Gastrocnemius medialis (tissue), 4 donors: ENCODE results near the gene PDLIM1. TPM values are rescaled to one million over a fixed set of nuclear protein-coding genes. Genes with fewer than 3 reads are reported as not detected.

Source experiments
- ATAC-seq, 2 donors: fragments of 150-250 bp; one replicate each; pipeline ENCODE4 v1.9.1; 2016
- DNase-seq, 2 donors: peaks; one replicate each; pipeline ENCODE4 v3.0.0-alpha.2; 2019
- H3K27ac ChIP-seq, 4 donors: fragments of 200-600 bp; sonication (generic); 1 replicate in 1 of 4; 2 replicates in 3 of 4; pipeline ENCODE4 v1.5.1; 2016 to 2018; ENCODE audit warnings: mild to moderate bottlenecking in 2 of 4, moderate library complexity in 1 of 4
- H3K27me3 ChIP-seq, 3 donors: fragments of 200-600 bp; sonication (generic) in 2 of 3; 1 replicate in 1 of 3; 2 replicates in 2 of 3; pipeline versions ENCODE4 v1.5.1 to v1.6.0; 2016 to 2019; ENCODE audit warnings: mild to moderate bottlenecking in 1 of 3, moderate library complexity in 1 of 3
- H3K36me3 ChIP-seq, 2 donors: fragments of 200-600 bp; sonication (generic) in 1 of 2; one replicate each; pipeline ENCODE4 v1.5.1; 2017 to 2018
- H3K4me1 ChIP-seq, 2 donors: fragments of 200-600 bp; sonication (generic) in 1 of 2; one replicate each; pipeline ENCODE4 v1.5.1; 2016 to 2017; ENCODE audit warnings: mild to moderate bottlenecking in 2 of 2
- H3K4me3 ChIP-seq, 4 donors: fragments of 200-600 bp; sonication (generic) in 3 of 4; 1 replicate in 1 of 4; 2 replicates in 3 of 4; pipeline ENCODE4 v1.5.1; 2016 to 2019; ENCODE audit warnings: mild to moderate bottlenecking in 2 of 4
- H3K9me3 ChIP-seq, 3 donors: fragments of 200-600 bp; sonication (generic) in 2 of 3; 1 replicate in 1 of 3; 2 replicates in 2 of 3; pipeline ENCODE4 v1.5.1; 2016 to 2019
- CTCF ChIP-seq, 5 experiments: fragments of 450-650 bp in 3 of 5; fragments of 200-600 bp in 2 of 5; sonication (generic) in 2 of 5; IDR thresholded peaks in 4 of 5; conservative IDR thresholded peaks in 1 of 5; 1 replicate in 4 of 5; 2 replicates in 1 of 5; pipeline ENCODE4 v1.5.1; 2016 to 2019; ENCODE audit warnings: antibody characterized with exemption in 5 of 5, mild to moderate bottlenecking in 3 of 5, moderate library complexity in 3 of 5
- POLR2A ChIP-seq, 2 donors: fragments of 450-650 bp; IDR thresholded peaks; one replicate each; pipeline ENCODE4 v1.6.1; 2017; ENCODE audit warnings: antibody characterized with exemption in 2 of 2, mild to moderate bottlenecking in 2 of 2, moderate library complexity in 2 of 2
- in situ Hi-C, 4 donors: fragments of 200-750 bp; cut with MboI; loops; one replicate each; pipeline versions ENCODE4 v1.15.0 to v1.8.0; 2017; ENCODE audit warnings: low sequenced_read_pairs in 4 of 4
- intact Hi-C: fragments of 100-400 bp; cut with DNase I; formaldehyde crosslinking; loops from one replicate; pipeline ENCODE4 v1.15.1; 2023; ENCODE audit warnings: low total_unique reads
- total RNA-seq, 4 donors: library from RNA; depleted of rRNA; stranded (reverse); fragments of >200 nt; gene quantifications; one replicate each; pipeline versions ENCODE4 v1.1.0 to v1.2.3, GENCODE V29; 2016

PDLIM1 gene
- total RNA-seq, 4 donors from 2014 or later = 157 to 572 (median 272) TPM

DNA sequence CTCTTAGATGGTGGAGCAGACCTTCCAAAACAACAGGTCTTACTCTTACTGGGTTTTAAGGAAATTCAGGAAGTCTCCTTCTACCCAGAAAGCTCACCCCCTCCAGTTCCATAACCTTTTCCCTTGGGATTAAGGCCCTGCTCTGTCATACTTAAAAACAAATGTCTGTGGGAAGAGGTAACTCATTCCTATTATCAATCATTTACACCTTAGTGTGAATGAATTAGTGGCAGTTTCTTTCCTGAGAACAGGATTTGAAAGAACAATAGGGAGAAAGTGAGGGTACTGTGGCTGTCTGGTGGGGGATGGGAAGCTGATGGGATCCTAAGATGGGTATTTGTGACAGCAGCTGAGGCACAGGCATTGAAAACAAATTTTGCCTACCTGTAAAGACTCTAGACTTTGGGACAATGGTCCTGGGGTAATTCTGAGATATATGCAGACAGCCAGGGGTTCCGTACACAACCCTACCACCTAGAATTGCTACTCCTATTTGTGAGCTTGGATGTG is 22.2 kb upstream of the PDLIM1 start:
- no peak for ATAC-seq
- in situ Hi-C loops (no loop called here), intact Hi-C loops (no loop called here)
- H3K36me3 ChIP-seq = peaks cover 0 to 27% of the 10 kb centered on the region in 2 donors
- H3K4me3 ChIP-seq = no peak overlapping the region
- H3K4me1 ChIP-seq = peaks cover 34 to 40% of the 10 kb centered on the region in 2 donors
- H3K27ac ChIP-seq = peak overlapping the region; percentile 33 to 68 (median 46)
- no peak for DNase-seq
- no peaks in the 10 kb centered on the region for H3K27me3 ChIP-seq
- no peaks in the 10 kb centered on the region for H3K9me3 ChIP-seq
- TF ChIP-seq CTCF (IDR thresholded peaks at IDR 0.05 in 4 of 5, conservative IDR thresholded peaks at IDR 0.05 in 1 of 5) = no peak
- TF ChIP-seq POLR2A (IDR thresholded peaks at IDR 0.05) = no peak

DNA sequence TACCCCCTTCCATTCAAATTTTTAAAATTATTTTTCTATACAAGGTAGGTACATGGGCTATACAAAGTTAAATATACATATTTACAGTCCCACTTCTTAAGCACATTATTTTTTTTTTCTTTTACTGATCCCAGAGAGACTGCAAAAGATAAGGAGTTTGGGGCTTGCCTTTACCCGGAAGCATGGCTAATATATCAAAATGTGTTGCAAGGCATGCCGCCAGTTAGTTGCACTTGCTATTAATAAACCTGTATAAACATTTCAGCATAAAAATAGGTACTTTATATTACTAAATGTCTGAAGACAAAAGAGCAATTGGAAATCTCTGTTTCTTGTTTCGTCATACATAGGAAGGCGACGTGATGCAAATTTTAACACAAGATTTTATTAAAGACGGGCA is 21.5 kb upstream of the PDLIM1 start:
- ATAC-seq = peak in 1 of 2 donors; percentile 47
- Histone ChIP-seq H3K27ac (peak overlapping the region; percentile 33 to 68 (median 46)), H3K9me3 (no peaks in the 10 kb centered on the region), H3K27me3 (no peaks in the 10 kb centered on the region), H3K36me3 (peaks cover 0 to 19% of the 10 kb centered on the region in 2 donors), H3K4me1 (peaks cover 34 to 40% of the 10 kb centered on the region in 2 donors), H3K4me3 (no peak overlapping the region)
- DNase-seq = peak in 1 of 2 donors; percentile 52
- TF ChIP-seq CTCF (IDR thresholded peaks at IDR 0.05 in 4 of 5, conservative IDR thresholded peaks at IDR 0.05 in 1 of 5) (no peak), POLR2A (IDR thresholded peaks at IDR 0.05) (no peak)
- intact Hi-C loops (no loop called here), in situ Hi-C loops (no loop called here)

DNA sequence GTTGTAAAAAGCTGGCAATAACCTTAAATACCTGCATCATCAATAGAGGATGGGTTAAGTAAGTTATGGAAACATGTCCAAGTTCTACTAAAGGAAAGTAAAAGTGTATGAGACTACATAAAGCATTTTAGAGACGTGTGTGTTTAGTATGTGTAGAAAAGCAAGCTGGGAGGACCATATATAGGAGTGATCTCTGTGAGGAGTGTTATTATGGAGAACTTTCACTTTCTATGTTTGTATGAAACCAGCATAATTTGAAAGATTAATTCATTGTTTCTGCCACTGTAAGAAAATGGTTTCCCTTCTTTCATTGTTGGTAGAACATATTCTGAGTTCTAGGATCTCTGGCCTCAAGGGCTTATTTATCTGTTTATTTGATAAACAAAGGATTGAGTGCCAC is 19.2 kb upstream of the PDLIM1 start:
- peak overlapping the region; percentile 17 to 69 (median 68) for H3K27ac ChIP-seq
- no peak for DNase-seq
- ATAC-seq = no peak
- peaks cover 0 to 16% of the 10 kb centered on the region in 2 donors for H3K36me3 ChIP-seq
- intact Hi-C loops = no loop called here
- in situ Hi-C loops = no loop called here
- H3K27me3 ChIP-seq = no peaks in the 10 kb centered on the region
- H3K4me1 ChIP-seq = peaks cover 32 to 34% of the 10 kb centered on the region in 2 donors
- H3K4me3 ChIP-seq = no peak overlapping the region
- TF ChIP-seq POLR2A (IDR thresholded peaks at IDR 0.05) (no peak), CTCF (IDR thresholded peaks at IDR 0.05 in 4 of 5, conservative IDR thresholded peaks at IDR 0.05 in 1 of 5) (no peak)
- H3K9me3 ChIP-seq = no peaks in the 10 kb centered on the region

GRCh38 chr10:95308389-95309302 is 17.8 kb upstream of the PDLIM1 start:
- no peak for TF ChIP-seq CTCF (IDR thresholded peaks at IDR 0.05 in 4 of 5, conservative IDR thresholded peaks at IDR 0.05 in 1 of 5)
- TF ChIP-seq POLR2A (IDR thresholded peaks at IDR 0.05) = no peak
- Histone ChIP-seq H3K4me3 (no peak overlapping the region), H3K27ac (peak overlapping the region; percentile 67 to 69 (median 68)), H3K27me3 (no peaks in the 10 kb centered on the region), H3K36me3 (peaks cover 0 to 3% of the 10 kb centered on the region in 2 donors), H3K9me3 (no peaks in the 10 kb centered on the region), H3K4me1 (peaks cover 22 to 28% of the 10 kb centered on the region in 2 donors)
- DNase-seq (peak; percentile 51 to 79), ATAC-seq (peak; percentile 41 to 70)
- in situ Hi-C loops = no loop called here
- intact Hi-C loops = no loop called here
